HL-60 (cell line): ENCODE data around the gene DMD.

Experiments
- GABPA ChIP-seq: IDR thresholded peaks from 2 replicates; pipeline ENCODE4 v1.6.1; 2012; ENCODE audit warnings: low read depth
- POLR2AphosphoS5 ChIP-seq: IDR thresholded peaks from 2 replicates; pipeline ENCODE4 v1.6.1; 2012; ENCODE audit warnings: low read depth

DNA sequence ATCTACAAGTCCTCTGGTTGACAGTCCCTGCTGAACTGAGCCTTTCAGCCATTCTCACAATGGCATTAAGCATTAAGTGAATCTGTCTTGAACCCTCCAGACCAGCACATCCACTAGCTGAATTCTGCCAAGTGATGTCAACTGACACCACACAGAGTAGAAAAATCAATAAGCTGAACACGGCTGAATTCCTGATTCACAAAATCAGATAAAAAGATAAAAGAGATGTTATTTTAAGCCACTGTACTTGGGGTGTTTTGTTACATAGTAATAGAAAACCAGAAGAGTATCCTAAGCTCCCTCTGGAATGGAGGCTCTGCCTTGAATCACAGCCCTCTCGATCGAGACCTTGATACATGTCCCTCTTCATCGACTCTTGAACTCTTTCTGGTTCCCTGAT is 336.5 kb downstream of the DMD start:
- TF ChIP-seq POLR2AphosphoS5: no peak
- no peak for TF ChIP-seq GABPA
